IPS-20b (cell line): Measurements from ENCODE around the gene TMC4.

ENCODE experiments used
- H3K27ac ChIP-seq: one replicate; pipeline ENCODE4 v1.5.1; 2013; ENCODE audit warnings: low read length
- H3K27me3 ChIP-seq: 2 replicates; pipeline ENCODE4 v1.6.1; 2013; ENCODE audit warnings: mild to moderate bottlenecking, low read length, inconsistent platforms; ENCODE audit not compliant: insufficient read depth
- H3K36me3 ChIP-seq: 2 replicates; pipeline ENCODE4 v1.6.1; 2013; ENCODE audit warnings: low read depth, mild to moderate bottlenecking, inconsistent platforms, low read length, moderate library complexity; ENCODE audit not compliant: insufficient read depth
- H3K4me1 ChIP-seq: 2 replicates; pipeline ENCODE4 v1.6.1; 2013; ENCODE audit warnings: mild to moderate bottlenecking, control low read depth, inconsistent platforms, low read length, moderate library complexity; ENCODE audit not compliant: insufficient read depth
- H3K4me3 ChIP-seq: 2 replicates; pipeline ENCODE4 v1.5.1; 2013; ENCODE audit warnings: mild to moderate bottlenecking, low read length, inconsistent platforms
- H3K9ac ChIP-seq: 2 replicates; pipeline ENCODE4 v1.6.1; 2013; ENCODE audit warnings: low read depth, mild to moderate bottlenecking, inconsistent platforms, low read length, moderate library complexity
- H3K9me3 ChIP-seq: 2 replicates; pipeline ENCODE4 v1.6.1; 2013; ENCODE audit warnings: mild to moderate bottlenecking, low read depth, low read length, inconsistent platforms; ENCODE audit not compliant: insufficient read depth

Gene TMC4

DNA sequence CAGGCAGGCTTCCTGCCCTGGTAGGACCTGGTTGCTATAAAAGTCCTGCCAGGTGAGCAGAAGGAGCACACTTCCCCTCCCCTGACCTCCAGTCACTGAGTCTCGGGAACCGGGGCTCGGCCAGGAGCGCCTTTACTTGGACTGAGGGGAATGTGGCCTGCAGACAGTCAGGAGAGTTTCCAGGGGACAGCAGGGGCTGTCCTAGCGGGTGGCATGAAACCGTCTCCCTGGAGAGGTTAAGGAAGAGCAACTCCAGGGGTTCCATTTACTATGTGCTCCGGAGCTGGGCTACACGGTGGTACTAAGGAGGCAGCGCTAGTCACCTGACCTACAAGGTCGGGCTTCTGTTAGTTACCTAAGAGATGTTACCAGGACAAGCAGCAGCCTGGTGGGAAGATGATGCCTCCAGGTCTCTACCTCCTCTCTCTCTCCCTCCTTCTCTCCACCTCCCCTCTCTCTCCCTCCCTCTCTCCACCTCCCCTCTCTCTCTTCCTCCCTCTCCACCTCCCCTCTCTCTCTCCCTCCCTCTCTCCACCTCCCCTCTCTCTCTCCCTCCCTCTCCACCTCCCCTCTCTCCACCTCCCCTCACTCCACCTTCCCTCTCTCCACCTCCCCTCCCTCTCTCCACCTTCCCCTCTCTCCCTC is 39.5 kb downstream of the TMC4 start:
- Histone ChIP-seq H3K9me3 (no peaks in the 10 kb centered on the region), H3K36me3 (peaks cover 26% of the 10 kb centered on the region), H3K27ac (no peak overlapping the region), H3K4me1 (no peaks in the 10 kb centered on the region), H3K27me3 (no peaks in the 10 kb centered on the region; the same call in 1 of the 2 replicates), H3K4me3 (no peak overlapping the region), H3K9ac (no peak overlapping the region)

DNA sequence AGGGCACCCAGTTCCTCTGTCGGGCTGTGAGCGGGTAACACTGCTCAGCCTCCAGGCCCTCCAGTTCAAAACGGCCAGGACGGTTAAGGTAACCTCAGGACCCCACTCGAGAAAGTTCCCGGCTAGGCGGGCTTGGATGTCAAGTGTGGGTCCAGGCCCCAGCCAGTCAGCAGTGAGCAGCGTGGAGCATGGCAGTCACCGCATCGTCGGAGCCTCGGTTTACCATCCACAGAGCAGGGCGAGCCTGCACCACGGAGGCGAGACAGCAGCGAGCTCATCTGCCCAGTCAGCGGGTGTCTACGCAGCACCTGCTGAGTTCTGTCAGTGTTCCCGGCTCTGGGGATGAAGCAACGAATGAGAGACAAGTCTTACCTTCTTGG is 43.4 kb downstream of the TMC4 start:
- H3K4me3 ChIP-seq, result no peak overlapping the region
- no peaks in the 10 kb centered on the region for H3K27me3 ChIP-seq
- no peak overlapping the region for H3K27ac ChIP-seq
- no peak overlapping the region for H3K9ac ChIP-seq
- peaks cover 55% of the 10 kb centered on the region for H3K36me3 ChIP-seq
- H3K9me3 ChIP-seq, result no peaks in the 10 kb centered on the region
- no peaks in the 10 kb centered on the region for H3K4me1 ChIP-seq

DNA sequence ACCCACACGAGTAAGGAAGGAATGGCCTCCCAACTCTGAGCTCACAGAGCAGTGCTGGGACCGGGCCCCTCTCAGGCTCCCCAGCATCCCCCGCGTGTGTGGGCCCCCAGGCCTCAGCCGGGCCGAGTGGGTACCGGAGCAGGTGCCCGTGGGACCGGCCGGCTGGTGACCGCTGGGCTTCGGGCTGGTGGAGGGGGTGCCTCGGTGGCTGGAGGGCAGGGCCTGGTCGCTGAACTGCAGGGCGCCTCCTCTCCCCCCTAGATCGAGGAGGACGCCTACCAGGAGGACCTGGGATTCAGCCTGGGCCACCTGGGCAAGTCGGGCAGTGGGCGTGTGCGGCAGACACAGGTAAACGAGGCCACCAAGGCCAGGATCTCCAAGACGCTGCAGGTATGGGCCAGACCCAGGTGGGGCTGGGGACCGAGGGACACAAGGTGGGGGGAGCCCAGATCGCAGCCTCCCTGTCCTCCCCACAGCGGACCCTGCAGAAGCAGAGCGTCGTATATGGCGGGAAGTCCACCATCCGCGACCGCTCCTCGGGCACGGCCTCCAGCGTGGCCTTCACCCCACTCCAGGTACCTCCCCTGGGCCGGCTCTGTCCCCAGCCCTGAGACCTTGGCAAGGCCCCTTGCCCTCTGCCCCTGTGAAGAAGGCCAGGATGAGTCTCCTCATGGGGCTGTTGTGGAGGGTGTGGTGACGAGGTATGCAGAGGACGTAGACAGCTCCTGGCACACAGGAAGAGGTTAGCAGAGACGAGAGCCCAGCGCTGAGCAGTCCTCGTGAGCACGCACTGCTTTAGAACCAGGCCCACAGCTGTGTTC is 44.0 kb downstream of the TMC4 start:
- Histone ChIP-seq H3K9ac (no peak overlapping the region), H3K27ac (no peak overlapping the region), H3K4me1 (no peaks in the 10 kb centered on the region), H3K4me3 (no peak overlapping the region), H3K36me3 (peaks cover 61% of the 10 kb centered on the region), H3K27me3 (no peaks in the 10 kb centered on the region), H3K9me3 (no peaks in the 10 kb centered on the region)

DNA sequence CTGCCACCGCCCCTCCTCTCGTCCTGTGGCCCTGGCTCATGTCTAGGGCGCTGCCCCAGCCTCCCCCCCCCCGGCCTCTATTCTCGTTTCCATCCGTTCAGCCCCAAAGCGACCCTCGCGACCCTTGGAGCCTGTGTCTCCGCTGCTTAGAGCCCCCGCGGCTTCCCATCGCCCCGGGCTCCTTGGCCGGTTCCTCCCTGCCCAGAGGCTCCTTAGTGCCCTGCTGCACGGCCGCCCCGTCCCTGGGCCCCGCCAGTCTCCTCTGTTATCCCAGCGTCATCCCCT is 44.6 kb downstream of the TMC4 start:
- Histone ChIP-seq H3K4me1 (no peaks in the 10 kb centered on the region), H3K4me3 (no peak overlapping the region), H3K36me3 (peaks cover 67% of the 10 kb centered on the region), H3K9me3 (no peaks in the 10 kb centered on the region), H3K9ac (no peak overlapping the region), H3K27ac (no peak overlapping the region), H3K27me3 (no peaks in the 10 kb centered on the region)

DNA sequence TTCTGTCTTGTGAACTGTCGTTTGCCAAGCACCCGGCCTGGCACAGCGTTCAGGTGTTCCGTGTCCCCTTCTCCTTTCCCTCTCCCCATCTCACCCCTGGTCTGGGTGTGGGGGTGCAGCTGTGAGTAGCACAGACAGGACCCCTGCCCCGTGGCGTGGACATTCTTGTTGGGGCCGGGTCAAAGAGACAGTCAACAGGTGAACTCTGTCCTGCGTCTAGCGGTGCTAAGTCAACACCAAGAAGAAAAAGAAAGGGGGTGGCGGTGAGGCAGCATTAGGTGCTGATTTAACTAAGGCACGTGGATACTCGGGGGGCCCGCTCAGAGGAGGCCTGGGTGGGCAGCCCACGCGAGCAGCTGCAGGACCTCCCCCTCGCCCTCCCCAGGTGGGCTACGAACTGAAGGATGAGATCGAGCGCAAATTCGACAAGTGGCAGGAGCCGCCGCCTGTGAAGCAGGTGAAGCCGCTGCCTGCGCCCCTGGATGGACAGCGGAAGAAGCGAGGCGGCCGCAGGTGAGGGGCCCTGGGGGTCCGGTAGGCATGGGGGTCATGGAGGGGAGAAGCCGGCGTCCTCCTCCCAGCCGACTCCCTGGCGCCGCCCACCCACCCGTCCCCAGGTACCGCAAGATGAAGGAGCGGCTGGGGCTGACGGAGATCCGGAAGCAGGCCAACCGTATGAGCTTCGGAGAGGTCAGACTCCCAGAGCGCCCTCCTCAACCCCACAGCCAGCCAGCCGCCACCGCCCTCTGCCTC is 45.1 kb downstream of the TMC4 start:
- H3K36me3 ChIP-seq, result peaks cover 72% of the 10 kb centered on the region
- H3K4me3 ChIP-seq, result no peak overlapping the region
- no peaks in the 10 kb centered on the region for H3K4me1 ChIP-seq
- H3K9me3 ChIP-seq, result no peaks in the 10 kb centered on the region
- no peaks in the 10 kb centered on the region for H3K27me3 ChIP-seq
- no peak overlapping the region for H3K27ac ChIP-seq
- no peak overlapping the region for H3K9ac ChIP-seq

DNA sequence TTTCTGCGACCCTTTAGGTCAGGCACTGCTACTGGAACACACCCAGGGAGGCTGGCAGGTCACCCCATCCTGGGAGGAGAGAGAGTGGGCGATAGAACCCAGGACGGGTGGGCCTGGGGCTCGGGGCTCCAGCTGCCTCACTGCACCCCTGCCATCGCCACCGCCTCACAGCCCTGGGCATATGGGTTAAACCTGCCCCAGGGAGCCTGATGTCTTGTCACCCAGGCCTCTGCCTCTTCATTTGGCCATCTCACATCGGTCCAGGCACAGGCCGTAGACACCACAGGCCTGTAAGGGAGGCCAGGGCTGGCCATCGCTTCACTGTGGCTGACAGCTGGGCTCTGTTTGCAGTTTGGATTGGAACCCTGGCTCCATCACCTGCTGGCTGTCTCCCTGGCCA is 47.2 kb downstream of the TMC4 start:
- Histone ChIP-seq H3K9ac (no peak overlapping the region), H3K9me3 (no peaks in the 10 kb centered on the region), H3K27ac (no peak overlapping the region), H3K36me3 (peaks cover 77% of the 10 kb centered on the region), H3K27me3 (no peaks in the 10 kb centered on the region), H3K4me1 (no peaks in the 10 kb centered on the region), H3K4me3 (no peak overlapping the region)

DNA sequence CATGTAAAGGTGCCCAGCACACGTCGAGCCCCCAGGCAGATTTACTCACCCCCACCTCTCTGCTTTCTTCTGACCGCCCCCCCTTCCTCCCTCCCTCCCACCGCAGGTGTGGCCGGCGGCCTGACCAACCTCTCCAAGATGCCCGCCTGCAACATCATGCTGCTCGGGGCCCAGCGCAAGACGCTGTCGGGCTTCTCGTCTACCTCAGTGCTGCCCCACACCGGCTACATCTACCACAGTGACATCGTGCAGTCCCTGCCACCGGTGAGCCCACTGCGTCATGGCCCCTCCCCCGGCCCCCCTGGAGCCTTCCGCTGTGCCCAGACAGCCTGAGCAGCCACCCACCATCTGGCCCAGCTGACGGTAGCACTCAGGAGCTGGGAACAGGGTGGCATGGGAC is 48.6 kb downstream of the TMC4 start:
- peaks cover 83% of the 10 kb centered on the region for H3K36me3 ChIP-seq
- H3K9ac ChIP-seq, result no peak overlapping the region
- H3K4me1 ChIP-seq, result no peaks in the 10 kb centered on the region
- H3K27ac ChIP-seq, result no peak overlapping the region
- no peaks in the 10 kb centered on the region for H3K9me3 ChIP-seq
- H3K4me3 ChIP-seq, result no peak overlapping the region
- no peaks in the 10 kb centered on the region for H3K27me3 ChIP-seq

DNA sequence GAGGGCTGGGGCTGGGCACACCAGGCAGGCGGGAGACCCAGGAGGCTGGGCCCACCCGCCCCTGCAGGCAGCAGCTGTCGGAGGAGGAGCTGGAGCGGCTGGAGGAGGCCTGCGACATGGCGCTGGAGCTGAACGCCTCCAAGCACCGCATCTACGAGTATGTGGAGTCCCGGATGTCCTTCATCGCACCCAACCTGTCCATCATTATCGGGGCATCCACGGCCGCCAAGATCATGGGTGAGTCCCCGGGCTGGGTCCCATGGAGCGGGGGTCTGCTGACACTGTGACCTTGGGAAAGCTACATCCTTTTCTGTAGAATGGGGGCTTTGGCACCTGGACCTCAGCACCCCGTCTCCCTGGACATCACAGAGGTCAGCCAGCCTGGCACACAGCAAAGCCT is 49.3 kb downstream of the TMC4 start:
- Histone ChIP-seq H3K9ac (no peak overlapping the region), H3K9me3 (no peaks in the 10 kb centered on the region), H3K4me1 (no peaks in the 10 kb centered on the region), H3K36me3 (peaks cover 81% of the 10 kb centered on the region), H3K27me3 (no peaks in the 10 kb centered on the region), H3K4me3 (no peak overlapping the region), H3K27ac (no peak overlapping the region)

DNA sequence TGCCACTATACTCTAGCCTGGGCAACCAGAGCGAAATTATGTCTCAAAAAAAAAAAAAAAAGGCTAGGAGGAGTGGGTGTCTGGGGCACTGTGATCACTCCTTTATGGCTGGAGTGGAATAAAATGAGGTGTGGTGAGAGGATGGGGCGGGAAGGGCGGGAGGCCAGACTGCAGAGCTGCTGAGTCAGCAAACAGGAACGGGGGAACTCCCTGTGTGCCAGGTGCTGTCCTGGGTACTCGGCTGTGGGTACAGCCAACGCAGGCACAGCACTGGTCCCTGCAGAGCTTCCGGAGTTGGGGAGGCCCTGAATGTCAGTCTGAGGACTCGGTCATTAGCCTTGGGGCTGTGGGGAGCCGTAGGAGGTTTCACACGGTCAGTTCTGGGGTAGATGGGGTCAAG is 51.7 kb downstream of the TMC4 start:
- no peaks in the 10 kb centered on the region for H3K9me3 ChIP-seq
- H3K27me3 ChIP-seq, result no peaks in the 10 kb centered on the region
- no peaks in the 10 kb centered on the region for H3K4me1 ChIP-seq
- no peak overlapping the region for H3K9ac ChIP-seq
- H3K36me3 ChIP-seq, result peaks cover 77% of the 10 kb centered on the region
- no peak overlapping the region for H3K27ac ChIP-seq
- H3K4me3 ChIP-seq, result no peak overlapping the region

DNA sequence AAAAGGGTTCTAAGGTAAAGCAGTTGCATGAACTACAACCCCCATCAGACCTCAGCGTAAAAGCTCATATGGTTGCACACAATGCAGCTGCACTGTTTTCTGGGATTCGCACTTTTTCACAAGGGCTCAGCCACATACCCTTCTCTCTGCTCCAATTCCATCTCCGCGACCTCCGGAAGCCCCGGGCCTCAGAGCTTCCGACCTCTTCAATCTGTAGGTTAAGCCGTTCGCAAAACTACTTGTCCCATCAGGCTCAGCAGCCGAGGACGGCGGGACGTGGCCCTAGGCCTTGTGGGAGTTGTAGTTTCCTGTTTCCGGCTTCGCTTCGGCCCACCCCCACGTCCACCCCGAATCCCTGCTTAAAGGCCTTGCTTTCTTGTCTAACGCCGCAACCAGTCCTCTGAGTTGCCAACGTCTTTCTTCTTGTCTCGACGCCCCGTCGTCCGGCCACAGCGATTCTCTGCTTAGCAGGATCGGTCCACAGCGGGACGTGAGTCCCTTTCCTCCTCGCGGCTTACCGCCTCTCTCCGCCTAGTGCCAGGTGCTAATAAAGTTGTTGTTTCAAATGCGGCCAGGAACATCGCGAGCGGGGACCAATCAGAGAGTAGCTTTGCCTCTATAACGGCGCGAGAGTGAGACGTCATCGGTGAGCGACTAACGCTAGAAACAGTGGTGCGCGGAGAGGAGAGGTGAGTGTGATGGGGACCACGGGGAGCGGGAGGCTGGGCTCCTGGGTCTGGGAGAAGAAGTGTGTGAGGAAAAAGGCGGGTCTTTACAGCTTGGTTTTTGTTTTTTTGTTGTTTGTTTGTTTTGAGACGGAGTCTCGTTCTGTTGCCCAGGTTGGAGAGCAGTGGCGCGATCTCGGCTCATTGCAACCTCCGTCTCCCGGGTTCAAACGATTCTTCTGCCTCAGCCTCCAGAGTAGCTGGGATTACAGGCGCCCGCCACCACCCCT is 57.6 kb downstream of the TMC4 start, which contains the start of the genes PRPF31 and TFPT:
TSS of gene PRPF31 (plus strand) at position 646 of the 955 bp plus-strand sequence. CDS start 2,525 bp downstream, outside the sequence.
TSS of gene TFPT (minus strand) at position 549 of the 955 bp plus-strand sequence. CDS start at position 161, 388 bp downstream.
- peak within 1 kb of the TSS; percentile 90 for H3K9ac ChIP-seq
- no peaks in the 10 kb centered on the region for H3K9me3 ChIP-seq
- peak within 1 kb of the TSS; percentile 81 for H3K27ac ChIP-seq
- H3K36me3 ChIP-seq, result peaks cover 51% of the 10 kb centered on the region
- H3K4me1 ChIP-seq, result no peaks in the 10 kb centered on the region
- peak within 1 kb of the TSS; percentile 86 for H3K4me3 ChIP-seq
- no peaks in the 10 kb centered on the region for H3K27me3 ChIP-seq
